HFFc6 (cell line): ENCODE data around the gene SLC22A5. TPM values are rescaled to one million over a fixed set of nuclear protein-coding genes. Genes with fewer than 3 reads are reported as not detected.

ENCODE experiments used
- DNase-seq: peaks from one replicate; pipeline ENCODE4 v3.0.0-alpha.2; 2018
- H3K27ac Mint-ChIP-seq: 2 replicates; pipeline ENCODE4 v1.8.0; 2020; ENCODE audit warnings: mild to moderate bottlenecking, mixed read lengths
- H3K27me3 Mint-ChIP-seq: 2 replicates; pipeline ENCODE4 v1.8.0; 2021; ENCODE audit warnings: mild to moderate bottlenecking, moderate library complexity, mixed read lengths; ENCODE audit not compliant: insufficient read depth
- H3K36me3 Mint-ChIP-seq: 2 replicates; pipeline ENCODE4 v1.8.0; 2021; ENCODE audit warnings: low read depth, mixed read lengths
- H3K4me1 Mint-ChIP-seq: 2 replicates; pipeline ENCODE4 v1.8.0; 2020; ENCODE audit warnings: low read depth, mixed read lengths
- H3K4me3 Mint-ChIP-seq: 2 replicates; pipeline ENCODE4 v1.8.0; 2020; ENCODE audit warnings: mild to moderate bottlenecking, moderate library complexity, mixed read lengths
- H3K9me3 Mint-ChIP-seq: 2 replicates; pipeline ENCODE4 v1.8.0; 2020; ENCODE audit warnings: mild to moderate bottlenecking, mixed read lengths
- CTCF ChIP-seq: fragments of 200-600 bp; sonication (generic); IDR thresholded peaks from 2 replicates; pipeline ENCODE4 v1.5.0; 2021; ENCODE audit warnings: antibody characterized with exemption, mild to moderate bottlenecking
- total RNA-seq, 6 experiments: library from RNA; stranded (reverse); fragmentation: NEBNext Ultra II Directional; extraction: Animal tissue kit (Norgen Biotek cat#: 25700); gene quantifications; 2 replicates in 1 of 6; 3 replicates in 5 of 6; pipeline ENCODE4 v1.2.3, GENCODE V29; 2021

Gene SLC22A5
- total RNA-seq, 6 experiments from 2014 or later, result 3.8 to 5.6 (median 4.9) TPM

DNA sequence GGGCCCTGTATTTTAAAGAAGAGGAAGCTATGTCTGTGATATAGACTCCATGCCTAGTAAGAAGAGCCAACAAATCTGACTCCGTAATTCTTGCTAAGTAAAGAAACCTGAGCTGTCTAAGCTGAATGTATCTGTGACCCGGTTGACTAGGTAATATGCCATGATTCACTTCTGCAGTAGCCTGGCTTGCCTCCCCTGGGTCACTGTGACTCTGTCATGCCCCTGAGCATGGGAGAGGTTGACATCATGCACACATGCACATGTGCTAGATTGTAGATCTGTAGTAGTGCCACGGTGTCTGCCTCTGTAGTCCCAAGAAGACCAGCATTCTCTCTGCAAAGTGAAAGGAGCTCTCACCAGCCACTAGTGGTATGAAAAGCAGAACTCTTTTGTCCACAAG, 9.1 kb downstream of the SLC22A5 start:
- H3K27ac Mint-ChIP-seq, result no peak overlapping the region
- no peak for DNase-seq

GRCh38 chr5:132380047-132380446, 10.5 kb downstream of the SLC22A5 start:
- no peak for TF ChIP-seq CTCF
- Mint-ChIP-seq H3K27me3 (no peaks in the 10 kb centered on the region), H3K36me3 (no peaks in the 10 kb centered on the region), H3K27ac (no peak overlapping the region), H3K4me1 (peaks cover 1% of the 10 kb centered on the region), H3K9me3 (no peaks in the 10 kb centered on the region), H3K4me3 (no peak overlapping the region)
- no peak for DNase-seq

More for the DNA sequence above, 9.1 kb downstream of the SLC22A5 start:
- Mint-ChIP-seq H3K27me3 (no peaks in the 10 kb centered on the region), H3K9me3 (no peaks in the 10 kb centered on the region), H3K4me3 (no peak overlapping the region), H3K4me1 (no peaks in the 10 kb centered on the region), H3K36me3 (no peaks in the 10 kb centered on the region)
- no peak for TF ChIP-seq CTCF

- peaks cover 8% of the 10 kb centered on the region for H3K4me1 Mint-ChIP-seq
- no peaks in the 10 kb centered on the region for H3K36me3 Mint-ChIP-seq
- H3K9me3 Mint-ChIP-seq, result no peaks in the 10 kb centered on the region
- no peak for TF ChIP-seq CTCF
- H3K4me3 Mint-ChIP-seq, result no peak overlapping the region
- H3K27ac Mint-ChIP-seq, result no peak overlapping the region
- DNase-seq, result no peak
- no peaks in the 10 kb centered on the region for H3K27me3 Mint-ChIP-seq
These were observed 11.2 kb downstream of the SLC22A5 start for GRCh38 chr5:132380741-132381140.

DNA sequence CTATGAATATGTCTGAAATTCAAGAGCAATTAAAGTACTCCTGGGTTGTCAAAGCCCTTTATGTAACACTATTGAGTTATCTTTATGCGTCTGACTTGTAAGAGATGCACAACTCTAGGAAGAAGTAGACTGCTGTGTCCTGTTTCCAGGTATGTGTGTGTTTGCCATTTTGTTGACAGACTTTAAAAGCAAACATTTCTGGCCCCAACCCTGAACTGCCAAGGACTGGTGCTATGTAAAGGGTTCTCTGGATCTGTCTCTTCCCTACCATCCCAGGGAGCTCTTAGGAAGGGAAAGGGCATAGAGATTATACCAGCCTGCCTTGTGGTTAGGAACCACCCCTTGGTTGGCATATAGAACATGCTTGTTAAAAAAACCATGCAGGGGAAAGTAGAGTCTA, 12.1 kb downstream of the SLC22A5 start:
- no peak for DNase-seq
- Mint-ChIP-seq H3K27me3 (no peaks in the 10 kb centered on the region), H3K4me3 (no peak overlapping the region), H3K36me3 (no peaks in the 10 kb centered on the region), H3K4me1 (peaks cover 15% of the 10 kb centered on the region), H3K9me3 (no peaks in the 10 kb centered on the region), H3K27ac (no peak overlapping the region)
- TF ChIP-seq CTCF, result no peak

DNA sequence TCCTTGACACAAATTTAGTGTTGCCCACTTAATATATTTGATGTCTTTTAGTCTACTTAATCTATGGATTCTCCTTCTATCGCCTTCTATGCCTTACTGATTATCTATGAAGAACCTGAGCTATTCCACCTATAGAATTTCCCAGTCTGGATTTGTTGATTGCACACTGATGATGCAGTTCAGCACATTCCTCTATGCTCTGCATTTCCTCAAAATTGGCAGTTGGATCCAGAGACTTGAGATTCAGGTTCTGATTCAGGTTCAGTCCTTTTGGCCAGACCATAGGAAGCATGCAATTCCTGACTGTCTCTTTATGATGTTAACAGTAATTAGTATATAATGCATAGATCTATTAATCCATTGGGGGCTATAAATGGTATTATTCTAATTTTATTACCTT, 13.8 kb downstream of the SLC22A5 start:
- H3K27ac Mint-ChIP-seq, result no peak overlapping the region

More for the DNA sequence above, 13.8 kb downstream of the SLC22A5 start:
- no peaks in the 10 kb centered on the region for H3K9me3 Mint-ChIP-seq
- H3K4me3 Mint-ChIP-seq, result no peak overlapping the region
- no peak for TF ChIP-seq CTCF
- no peaks in the 10 kb centered on the region for H3K27me3 Mint-ChIP-seq
- H3K4me1 Mint-ChIP-seq, result peaks cover 32% of the 10 kb centered on the region
- DNase-seq, result no peak
- no peaks in the 10 kb centered on the region for H3K36me3 Mint-ChIP-seq
